GM21786 (cell line): ENCODE measurements around the gene RAB6B.

Source experiments
- ATAC-seq: cut with Tn5 transposase; IDR thresholded peaks from one replicate; pipeline ENCODE4 v1.9.1; 2021; ENCODE audit not compliant: unreplicated experiment

RAB6B gene

GRCh38 chr3:133931084-133931483, 35.4 kb upstream of the RAB6B start:
- no peak for ATAC-seq

GRCh38 chr3:133930341-133930933, 34.8 kb upstream of the RAB6B start:
- ATAC-seq = no peak

GRCh38 chr3:133928903-133929607, 33.4 kb upstream of the RAB6B start:
- ATAC-seq = no peak

GRCh38 chr3:133928136-133928893, 32.6 kb upstream of the RAB6B start:
- no peak for ATAC-seq

GRCh38 chr3:133927540-133928066, 31.9 kb upstream of the RAB6B start:
- peak; percentile 60 for ATAC-seq

DNA sequence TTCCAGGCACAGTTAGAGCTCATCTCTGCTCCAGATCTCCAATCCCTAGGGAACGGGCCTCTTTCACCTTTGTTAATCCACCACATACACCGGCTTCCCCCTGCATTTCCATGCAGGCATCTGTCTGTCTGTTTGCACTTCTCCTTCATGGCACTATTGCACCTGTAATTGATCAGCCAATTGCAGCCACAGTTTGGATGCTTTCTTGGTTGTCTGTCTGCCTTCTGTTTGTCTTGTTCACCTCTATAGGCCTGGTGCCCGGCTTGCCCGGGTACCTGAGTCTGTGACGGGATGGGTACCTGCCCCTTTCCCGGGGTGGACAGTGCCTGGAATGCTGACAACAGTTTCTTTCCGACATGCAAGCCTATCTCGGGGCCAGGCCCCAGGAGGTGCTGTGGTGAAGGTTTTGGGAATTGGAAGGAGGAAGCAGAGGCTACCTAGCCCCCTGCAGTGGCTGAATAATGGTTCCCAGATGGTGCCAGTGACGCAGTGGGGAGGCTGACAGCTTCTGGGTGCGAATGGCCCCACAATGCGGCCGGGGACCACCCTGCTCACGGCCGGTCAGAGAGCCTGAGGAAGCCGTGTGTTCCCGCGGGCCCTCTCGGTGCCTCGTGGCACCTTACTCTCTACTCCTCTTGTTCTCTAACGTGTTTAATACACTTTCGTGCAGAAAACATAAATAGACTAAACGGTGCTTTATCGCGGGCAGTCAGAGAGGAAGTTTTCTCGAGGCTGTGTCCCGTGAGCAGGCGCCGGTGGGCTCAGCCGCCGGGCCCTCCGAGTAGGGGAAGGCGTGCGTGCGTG, 31.3 kb upstream of the RAB6B start:
- peak; percentile 15 for ATAC-seq

DNA sequence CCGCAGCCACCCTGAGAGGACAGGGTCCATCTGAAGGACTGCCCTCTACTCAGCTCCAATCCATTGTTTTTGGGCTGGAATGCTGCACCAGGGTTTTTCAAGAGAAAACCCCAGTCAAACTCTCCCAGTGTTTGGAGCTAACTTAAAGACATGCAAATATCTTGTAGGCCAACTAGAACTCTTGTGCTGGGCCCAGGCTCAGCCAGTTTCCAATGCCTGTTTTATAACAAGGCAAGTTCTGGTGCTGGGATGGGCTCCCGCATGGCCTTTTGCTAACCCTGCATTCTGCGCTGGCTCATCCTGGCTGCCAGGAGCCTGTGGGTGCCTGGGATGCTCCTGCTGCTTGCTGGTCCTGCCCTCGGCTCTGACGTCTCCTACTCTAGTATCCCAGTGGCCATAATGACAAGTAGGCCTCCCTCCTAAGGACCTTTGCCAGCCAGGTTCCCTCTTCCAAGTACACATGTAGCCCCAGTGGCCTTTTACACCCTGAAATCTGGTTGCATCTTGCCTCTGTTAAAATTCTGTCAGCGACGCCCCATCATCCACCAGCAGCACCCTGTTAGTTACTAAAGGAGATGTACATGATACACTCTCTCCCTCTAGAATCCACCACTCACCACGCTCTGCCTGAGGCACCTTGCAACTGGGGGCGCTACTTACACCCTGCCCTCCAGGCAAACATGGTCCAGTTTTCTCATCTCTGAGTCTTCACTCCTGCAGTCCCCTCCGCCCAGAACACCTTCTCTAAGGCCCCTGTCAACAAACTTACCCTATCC, 30.5 kb upstream of the RAB6B start:
- ATAC-seq = no peak

GRCh38 chr3:133924041-133924440, 28.4 kb upstream of the RAB6B start:
- ATAC-seq = no peak

GRCh38 chr3:133921592-133921991, 25.9 kb upstream of the RAB6B start:
- ATAC-seq = no peak

DNA sequence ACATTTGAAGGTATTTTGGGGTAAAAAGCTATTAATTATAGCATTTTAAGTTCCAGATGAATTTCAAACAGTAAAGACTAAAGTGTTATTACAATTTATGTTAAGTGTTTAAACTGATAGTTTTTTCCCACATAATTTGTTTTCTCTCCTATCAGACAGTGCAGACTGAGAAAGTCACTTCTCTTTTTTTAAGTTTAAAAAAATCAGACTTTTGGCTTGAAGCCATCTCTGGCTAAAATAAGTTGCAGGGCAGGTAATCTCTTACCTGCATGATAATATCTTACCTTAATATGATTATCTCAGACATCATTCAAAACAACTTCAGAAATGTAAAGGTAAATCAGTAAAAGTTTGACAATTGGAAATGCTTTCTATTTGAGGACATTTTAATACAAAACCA, 21.5 kb upstream of the RAB6B start:
- no peak for ATAC-seq

DNA sequence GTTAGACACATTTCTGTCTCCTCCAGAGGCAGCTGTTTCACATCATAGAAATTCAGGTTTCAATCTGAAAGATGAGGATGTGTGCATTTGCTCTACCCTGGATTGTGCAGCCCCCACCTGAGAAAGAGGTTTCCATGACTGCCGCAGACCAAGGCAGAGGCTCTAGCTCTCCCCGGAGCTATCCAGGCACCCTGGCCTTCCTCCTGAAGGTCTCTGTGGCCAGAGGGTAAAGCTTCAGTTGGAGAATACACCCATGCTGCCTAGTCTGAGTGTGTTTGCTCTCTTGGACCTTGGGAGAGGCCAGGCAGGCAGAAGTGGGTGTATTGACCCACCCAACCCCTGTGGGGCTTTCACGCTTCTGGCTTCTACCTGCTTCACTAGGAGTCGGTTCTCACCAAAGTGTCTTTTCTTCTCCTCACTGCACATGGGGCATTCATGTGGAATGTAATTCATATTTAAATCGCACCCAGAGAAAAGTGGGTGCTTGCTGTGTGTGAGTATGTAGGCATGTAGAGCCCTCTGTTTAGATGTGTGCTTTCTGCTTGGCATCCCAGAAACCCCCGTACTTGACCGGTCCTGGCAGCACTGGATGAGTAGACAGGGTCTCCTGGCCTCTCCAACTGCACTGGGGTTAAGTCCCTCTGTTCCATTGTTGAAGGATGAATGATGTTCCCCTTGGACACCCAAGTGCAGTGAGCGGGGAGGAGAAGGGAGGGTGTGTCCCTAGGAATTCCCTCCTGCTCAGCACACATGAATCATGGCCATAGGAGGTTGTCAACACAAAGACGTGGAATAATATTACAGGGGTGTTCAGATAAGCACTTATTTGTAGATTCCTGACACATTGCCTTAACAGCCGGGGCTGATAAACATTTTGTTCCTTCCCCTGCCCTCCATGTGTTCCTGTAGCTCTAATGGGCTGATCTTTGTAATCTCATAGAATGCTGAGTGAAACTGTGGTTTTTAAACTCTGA, 20.3 kb upstream of the RAB6B start:
- ATAC-seq = no peak

DNA sequence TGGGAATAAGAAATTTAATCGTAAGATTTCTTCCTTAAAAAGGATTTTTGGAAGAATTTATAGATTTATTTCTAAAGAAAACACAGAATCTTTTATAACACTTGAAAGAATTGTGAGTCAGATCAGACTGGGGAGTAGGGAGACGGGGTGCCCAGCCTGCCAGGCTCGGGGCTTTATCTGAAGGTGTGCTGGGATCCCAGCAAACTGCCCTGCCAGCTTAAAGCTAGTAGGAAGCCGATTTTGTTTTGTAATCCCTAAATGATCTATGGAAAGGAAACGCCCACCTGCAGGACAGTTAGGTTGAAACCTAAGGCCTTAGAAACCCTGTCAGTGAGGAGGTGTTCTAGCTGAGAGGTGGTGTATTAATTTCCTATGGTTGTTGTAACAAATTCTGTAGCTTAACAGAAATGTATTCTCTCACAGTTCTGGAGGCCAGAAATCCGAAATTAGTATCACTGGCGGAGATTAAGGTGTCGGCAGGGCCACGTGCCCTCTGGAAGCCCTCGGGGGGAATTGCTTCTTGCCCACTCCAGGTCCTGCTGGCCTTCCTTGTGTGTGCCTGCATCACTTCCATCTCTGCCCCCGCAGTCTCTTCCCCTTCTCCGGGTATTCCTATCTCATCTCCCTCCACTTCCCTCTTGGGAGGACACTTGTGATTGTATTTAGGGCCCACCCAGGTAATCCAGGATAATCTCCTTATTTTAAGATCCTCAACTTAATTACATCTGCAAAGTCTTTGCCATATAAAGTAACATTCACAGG, 19.3 kb upstream of the RAB6B start:
- ATAC-seq = no peak

DNA sequence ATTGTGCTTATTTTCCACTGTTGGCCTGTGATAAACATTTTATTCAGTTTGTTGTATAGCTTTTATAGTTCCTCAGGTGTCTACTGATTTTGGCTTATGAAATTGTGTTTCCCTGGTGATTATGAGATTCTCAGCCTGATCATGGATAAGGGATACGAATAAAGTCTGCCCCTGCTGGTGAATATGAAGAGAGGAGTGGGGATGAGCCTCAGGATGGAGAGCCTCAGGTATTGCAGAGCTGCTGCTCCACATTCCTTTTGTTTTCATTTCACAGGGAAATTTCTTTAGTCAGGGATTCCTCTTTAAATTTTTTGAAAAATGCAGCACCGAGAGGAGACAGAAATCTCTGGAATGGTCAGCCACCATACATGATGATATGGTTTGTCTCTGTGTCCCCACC, 14.7 kb upstream of the RAB6B start:
- ATAC-seq = no peak

- ATAC-seq = no peak
Measured at GRCh38 chr3:133905376-133905775, 9.7 kb upstream of the RAB6B start.

GRCh38 chr3:133901847-133902246, 6.2 kb upstream of the RAB6B start:
- ATAC-seq = no peak

DNA sequence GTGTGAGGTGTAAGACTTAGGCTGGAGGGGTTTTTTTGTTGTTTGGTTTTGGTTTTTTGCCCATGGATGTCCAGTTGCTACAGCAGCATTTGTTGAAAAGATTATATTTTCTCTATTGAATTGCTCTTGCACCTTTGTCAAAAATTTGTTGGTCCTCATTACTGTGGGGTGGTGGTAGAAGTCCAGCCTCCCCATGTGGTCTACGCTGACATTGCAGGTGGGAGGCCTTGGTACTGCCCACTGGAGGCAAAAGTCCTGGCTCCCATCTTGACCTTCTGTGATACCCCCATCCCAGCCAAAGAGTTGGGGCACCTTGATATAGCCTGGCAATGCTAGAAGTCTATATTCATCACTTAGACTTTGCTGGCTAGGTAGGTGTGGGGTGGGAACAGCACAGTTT, 5.4 kb upstream of the RAB6B start:
- no peak for ATAC-seq

GRCh38 chr3:133899311-133899710, 3.6 kb upstream of the RAB6B start:
- no peak for ATAC-seq

DNA sequence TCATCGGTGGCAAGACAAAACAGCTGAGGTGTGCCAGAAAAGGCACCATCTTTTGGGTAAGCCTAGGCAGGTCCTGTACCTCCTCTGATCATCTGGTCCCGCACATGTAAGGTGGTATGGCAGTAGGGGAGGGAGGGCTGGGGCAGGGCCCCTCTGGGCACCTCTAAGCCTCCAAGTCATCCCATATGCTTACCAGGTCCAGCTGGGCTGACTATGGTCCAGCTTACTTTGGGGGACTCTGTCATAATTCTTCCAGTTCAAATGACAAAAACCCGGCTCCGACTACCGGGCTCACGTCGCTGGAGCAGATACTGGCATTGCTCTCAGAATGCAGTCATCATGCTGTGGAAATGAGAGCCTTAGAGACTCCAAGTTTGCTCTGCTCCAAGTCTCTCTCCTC, 1.9 kb upstream of the RAB6B start:
- ATAC-seq = no peak
